DOHH2 (cell line): ENCODE measurements around the gene ADI1.

Source experiments
- H3F3A ChIP-seq: fragments of 200-600 bp; sonication (generic), shearing (Covaris generic); 2 replicates; pipeline ENCODE4 v1.6.0; 2016; ENCODE audit warnings: antibody characterized with exemption, mild to moderate bottlenecking; ENCODE audit not compliant: control insufficient read depth, insufficient read depth
- H3K27ac ChIP-seq: fragments of 200-600 bp; sonication (generic); 2 replicates; pipeline ENCODE4 v1.5.1; 2014; ENCODE audit warnings: low read depth, mild to moderate bottlenecking, low read length, moderate library complexity
- H3K27me3 ChIP-seq: fragments of 200-600 bp; sonication (generic); 2 replicates; pipeline ENCODE4 v1.6.1; 2014; ENCODE audit warnings: mild to moderate bottlenecking, low read length, mixed read lengths; ENCODE audit not compliant: control insufficient read depth
- H3K36me3 ChIP-seq: fragments of 200-600 bp; sonication (generic); 2 replicates; pipeline ENCODE4 v1.6.1; 2014; ENCODE audit warnings: mild to moderate bottlenecking, low read length, moderate library complexity, mixed read lengths; ENCODE audit not compliant: control insufficient read depth
- H3K4me1 ChIP-seq: fragments of 200-600 bp; sonication (generic); 2 replicates; pipeline ENCODE4 v1.6.1; 2014; ENCODE audit warnings: mild to moderate bottlenecking, low read length, mixed read lengths; ENCODE audit not compliant: control insufficient read depth
- H3K4me2 ChIP-seq: fragments of 200-600 bp; sonication (generic); 2 replicates; pipeline ENCODE4 v1.6.0; 2014; ENCODE audit warnings: mild to moderate bottlenecking, low read length, moderate library complexity
- H3K4me3 ChIP-seq: fragments of 200-600 bp; sonication (generic); 2 replicates; pipeline ENCODE4 v1.5.1; 2014; ENCODE audit warnings: mild to moderate bottlenecking, low read length, mixed read lengths
- H3K79me2 ChIP-seq: fragments of 200-600 bp; sonication (generic); 2 replicates; pipeline ENCODE4 v1.6.1; 2014; ENCODE audit warnings: mild to moderate bottlenecking, low read length, mixed read lengths; ENCODE audit not compliant: control insufficient read depth
- H3K9me2 ChIP-seq: fragments of 200-600 bp; sonication (generic); replicated peaks from 2 replicates; pipeline ENCODE4 v1.6.1; 2014; ENCODE audit warnings: mild to moderate bottlenecking, low read length, mixed read lengths; ENCODE audit not compliant: control insufficient read depth
- H3K9me3 ChIP-seq: fragments of 200-600 bp; sonication (generic); 2 replicates; pipeline ENCODE4 v1.6.1; 2014; ENCODE audit warnings: antibody characterized with exemption, low read length, mixed read lengths; ENCODE audit not compliant: control insufficient read depth, insufficient read depth
- H4K20me1 ChIP-seq: fragments of 200-600 bp; sonication (generic); 2 replicates; pipeline ENCODE4 v1.6.0; 2014; ENCODE audit warnings: low read depth, mild to moderate bottlenecking, antibody characterized with exemption, low read length, moderate library complexity; ENCODE audit not compliant: control insufficient read depth, insufficient read depth
- EZH2phosphoT487 ChIP-seq: fragments of 200-600 bp; sonication (generic); IDR thresholded peaks from 2 replicates; pipeline ENCODE4 v1.6.1; 2017; ENCODE audit warnings: borderline replicate concordance, mild to moderate bottlenecking, antibody characterized with exemption, low read length, moderate library complexity, mixed read lengths
- TF ChIP-seq, protein P1 (sequence below): fragments of 200-600 bp; sonication (generic); IDR thresholded peaks from one replicate; pipeline ENCODE4 v1.5.1; 2014; ENCODE audit warnings: antibody characterized with exemption, mild to moderate bottlenecking, low read depth, low read length; ENCODE audit not compliant: poor library complexity, severe bottlenecking

Gene ADI1

DNA sequence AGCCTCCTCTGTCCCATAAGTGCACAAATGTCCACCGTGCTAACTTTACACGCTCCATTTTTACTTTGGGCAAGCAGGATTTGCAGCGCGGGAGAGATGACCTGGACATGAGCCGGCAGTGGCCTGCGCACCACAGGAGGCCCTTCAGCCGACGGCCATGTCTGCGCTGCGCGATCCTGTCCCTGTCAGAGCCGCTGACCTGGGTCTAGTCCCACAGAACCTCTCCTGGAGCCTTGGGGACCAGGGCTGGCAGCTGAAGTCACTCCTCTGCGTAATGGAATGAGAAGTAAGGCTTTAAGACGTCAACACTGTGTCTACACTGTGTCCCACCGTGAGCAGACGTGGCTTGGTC is 29.6 kb downstream of the ADI1 start:
- H3K27me3 ChIP-seq: no peaks in the 10 kb centered on the region
- peaks cover 6% of the 10 kb centered on the region for H3K4me1 ChIP-seq
- no peaks in the 10 kb centered on the region for H3K9me2 ChIP-seq
- no peaks in the 10 kb centered on the region for H3K36me3 ChIP-seq
- TF ChIP-seq, protein P1, sequence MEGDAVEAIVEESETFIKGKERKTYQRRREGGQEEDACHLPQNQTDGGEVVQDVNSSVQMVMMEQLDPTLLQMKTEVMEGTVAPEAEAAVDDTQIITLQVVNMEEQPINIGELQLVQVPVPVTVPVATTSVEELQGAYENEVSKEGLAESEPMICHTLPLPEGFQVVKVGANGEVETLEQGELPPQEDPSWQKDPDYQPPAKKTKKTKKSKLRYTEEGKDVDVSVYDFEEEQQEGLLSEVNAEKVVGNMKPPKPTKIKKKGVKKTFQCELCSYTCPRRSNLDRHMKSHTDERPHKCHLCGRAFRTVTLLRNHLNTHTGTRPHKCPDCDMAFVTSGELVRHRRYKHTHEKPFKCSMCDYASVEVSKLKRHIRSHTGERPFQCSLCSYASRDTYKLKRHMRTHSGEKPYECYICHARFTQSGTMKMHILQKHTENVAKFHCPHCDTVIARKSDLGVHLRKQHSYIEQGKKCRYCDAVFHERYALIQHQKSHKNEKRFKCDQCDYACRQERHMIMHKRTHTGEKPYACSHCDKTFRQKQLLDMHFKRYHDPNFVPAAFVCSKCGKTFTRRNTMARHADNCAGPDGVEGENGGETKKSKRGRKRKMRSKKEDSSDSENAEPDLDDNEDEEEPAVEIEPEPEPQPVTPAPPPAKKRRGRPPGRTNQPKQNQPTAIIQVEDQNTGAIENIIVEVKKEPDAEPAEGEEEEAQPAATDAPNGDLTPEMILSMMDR: no peak
- no peak for TF ChIP-seq EZH2phosphoT487
- H3K4me3 ChIP-seq: no peak overlapping the region
- no peaks in the 10 kb centered on the region for H3K9me3 ChIP-seq
- no peaks in the 10 kb centered on the region for H3F3A ChIP-seq
- no peaks in the 10 kb centered on the region for H4K20me1 ChIP-seq
- H3K79me2 ChIP-seq: no peaks in the 10 kb centered on the region
- no peak overlapping the region for H3K27ac ChIP-seq
- H3K4me2 ChIP-seq: no peak overlapping the region

DNA sequence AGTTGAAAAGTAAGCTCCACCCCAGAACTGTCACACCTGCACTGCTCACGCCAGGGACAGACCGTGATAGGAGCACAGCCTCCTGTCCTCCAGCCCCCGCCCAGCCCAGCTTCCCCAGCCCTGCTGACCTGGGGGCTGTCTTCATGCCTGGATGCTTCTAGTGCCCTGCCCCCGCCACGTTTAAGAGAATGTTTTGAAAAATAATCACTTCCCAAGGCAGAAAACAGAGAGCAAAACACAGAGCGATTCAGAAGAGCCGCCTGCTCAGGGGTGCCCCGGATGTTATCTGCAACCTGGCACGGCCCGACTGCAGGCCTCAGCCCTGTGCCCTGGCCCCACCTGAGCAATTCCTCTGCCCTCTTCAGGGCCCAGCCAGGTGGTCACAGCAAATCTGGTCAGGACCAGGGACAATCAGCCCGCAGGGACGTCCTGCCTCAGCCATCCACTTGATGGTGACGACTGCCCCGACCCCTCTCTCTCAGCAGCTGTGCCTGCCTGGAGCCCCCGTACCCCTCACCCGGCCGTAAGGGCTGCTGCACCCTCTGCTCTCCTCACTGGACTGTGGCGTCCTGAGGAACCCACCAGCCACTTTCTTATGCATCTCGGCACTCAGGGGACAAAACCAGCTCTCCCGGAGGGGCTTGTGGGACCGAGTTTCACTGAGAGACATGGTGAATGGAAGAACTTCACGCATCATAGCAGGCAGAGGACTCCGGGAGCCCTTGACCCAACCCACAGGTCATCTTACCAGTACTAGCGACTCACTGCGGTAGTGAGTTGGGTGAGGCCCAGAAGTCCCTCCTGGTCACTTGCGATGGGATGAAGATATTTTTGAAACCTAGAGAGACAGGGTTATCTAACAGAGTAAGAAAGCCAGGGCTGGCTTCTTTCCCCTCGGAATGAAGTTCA is 30.2 kb downstream of the ADI1 start:
- Histone ChIP-seq H3K4me1 (peaks cover 6% of the 10 kb centered on the region), H4K20me1 (no peaks in the 10 kb centered on the region), H3F3A (no peaks in the 10 kb centered on the region), H3K4me3 (no peak overlapping the region), H3K9me2 (no peaks in the 10 kb centered on the region), H3K36me3 (no peaks in the 10 kb centered on the region), H3K9me3 (no peaks in the 10 kb centered on the region), H3K79me2 (no peaks in the 10 kb centered on the region), H3K27ac (no peak overlapping the region), H3K4me2 (no peak overlapping the region), H3K27me3 (no peaks in the 10 kb centered on the region)
- TF ChIP-seq EZH2phosphoT487: no peak
- TF ChIP-seq, protein P1: no peak

DNA sequence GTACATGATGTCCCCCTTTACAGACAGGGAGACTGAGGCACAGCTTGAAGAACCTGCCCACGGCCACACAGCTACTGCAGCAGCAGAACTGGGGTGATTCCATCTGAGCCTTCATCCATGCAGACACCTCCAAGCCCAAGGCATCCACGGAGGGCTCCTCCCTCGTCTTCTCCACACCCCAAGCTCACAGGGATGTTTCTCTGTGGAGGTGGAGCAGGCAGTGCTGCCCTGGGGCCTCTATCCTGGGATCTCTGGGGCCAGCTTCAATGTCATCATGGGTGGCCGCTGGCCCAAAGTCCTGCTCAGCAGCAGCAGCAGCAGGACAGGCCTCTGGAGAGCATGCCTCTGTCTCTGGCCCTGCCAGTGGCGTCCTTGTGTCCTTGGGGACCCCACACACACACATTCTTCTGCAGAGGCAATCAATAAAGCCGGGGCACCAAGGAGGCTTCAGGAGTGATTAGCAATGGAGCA is 31.2 kb downstream of the ADI1 start:
- Histone ChIP-seq H3K36me3 (no peaks in the 10 kb centered on the region), H3F3A (no peaks in the 10 kb centered on the region), H3K9me3 (no peaks in the 10 kb centered on the region), H3K4me1 (peaks cover 6% of the 10 kb centered on the region), H4K20me1 (no peaks in the 10 kb centered on the region), H3K79me2 (no peaks in the 10 kb centered on the region), H3K27ac (no peak overlapping the region), H3K4me3 (no peak overlapping the region), H3K4me2 (no peak overlapping the region), H3K27me3 (no peaks in the 10 kb centered on the region), H3K9me2 (no peaks in the 10 kb centered on the region)
- TF ChIP-seq, protein P1: no peak
- no peak for TF ChIP-seq EZH2phosphoT487
